ENCODE measurements around the gene SGCA.

Gene SGCA

GRCh38 chr17:50207792-50208567 is 42.2 kb downstream of the SGCA start:
- Histone ChIP-seq H3K36me3 (ENCODE audit: insufficient read depth, low read length) (no peaks in the 10 kb centered on the region), H3K9me3 (ENCODE audit: low read depth, low read length) (no peaks in the 10 kb centered on the region), H3K4me3 (no peak overlapping the region), H3K27ac (no peak overlapping the region), H3K9ac (ENCODE audit: insufficient read length) (no peak overlapping the region)
- no peak for DNase-seq (ENCODE audit: low read depth, low spot score)
- TF ChIP-seq POLR2AphosphoS5 (IDR thresholded peaks at IDR 0.05; ENCODE audit: borderline replicate concordance, low read depth, low read length) = no peak
- no peak for TF ChIP-seq FOXP2 (optimal IDR thresholded peaks at IDR 0.05; ENCODE audit: control extremely low read depth, extremely low read length, insufficient read depth)
- no peak for TF ChIP-seq EZH2 (IDR thresholded peaks at IDR 0.05)

GRCh38 chr17:50208611-50209061 is 42.8 kb downstream of the SGCA start:
- Histone ChIP-seq H3K27ac (no peak overlapping the region), H3K9ac (ENCODE audit: insufficient read length) (no peak overlapping the region), H3K36me3 (ENCODE audit: insufficient read depth, low read length) (no peaks in the 10 kb centered on the region), H3K4me3 (no peak overlapping the region), H3K9me3 (ENCODE audit: low read depth, low read length) (no peaks in the 10 kb centered on the region)
- DNase-seq (ENCODE audit: low read depth, low spot score) = no peak
- TF ChIP-seq FOXP2 (optimal IDR thresholded peaks at IDR 0.05; ENCODE audit: control extremely low read depth, extremely low read length, insufficient read depth) (no peak), POLR2AphosphoS5 (IDR thresholded peaks at IDR 0.05; ENCODE audit: borderline replicate concordance, low read depth, low read length) (no peak), EZH2 (IDR thresholded peaks at IDR 0.05) (no peak)

GRCh38 chr17:50209133-50209471 is 43.3 kb downstream of the SGCA start:
- H3K4me3 ChIP-seq = no peak overlapping the region
- TF ChIP-seq POLR2AphosphoS5 (IDR thresholded peaks at IDR 0.05; ENCODE audit: borderline replicate concordance, low read depth, low read length) = no peak
- no peak for TF ChIP-seq FOXP2 (optimal IDR thresholded peaks at IDR 0.05; ENCODE audit: control extremely low read depth, extremely low read length, insufficient read depth)
- no peak for TF ChIP-seq EZH2 (IDR thresholded peaks at IDR 0.05)
- H3K36me3 ChIP-seq (ENCODE audit: insufficient read depth, low read length) = no peaks in the 10 kb centered on the region
- H3K9me3 ChIP-seq (ENCODE audit: low read depth, low read length) = no peaks in the 10 kb centered on the region
- no peak overlapping the region for H3K9ac ChIP-seq (ENCODE audit: insufficient read length)
- 0 out of 2 replicates have a peak overlapping the region, but pooled peaks have one; percentile 32 for H3K27ac ChIP-seq
- no peak for DNase-seq (ENCODE audit: low read depth, low spot score)

- H3K9me3 ChIP-seq (ENCODE audit: low read depth, low read length) = no peaks in the 10 kb centered on the region
- H3K9ac ChIP-seq (ENCODE audit: insufficient read length) = no peak overlapping the region
- no peak for DNase-seq (ENCODE audit: low read depth, low spot score)
- TF ChIP-seq EZH2 (IDR thresholded peaks at IDR 0.05) (no peak), FOXP2 (optimal IDR thresholded peaks at IDR 0.05; ENCODE audit: control extremely low read depth, extremely low read length, insufficient read depth) (no peak), POLR2AphosphoS5 (IDR thresholded peaks at IDR 0.05; ENCODE audit: borderline replicate concordance, low read depth, low read length) (no peak)
- H3K4me3 ChIP-seq = no peak overlapping the region
- H3K27ac ChIP-seq = 0 out of 2 replicates have a peak overlapping the region, but pooled peaks have one; percentile 32
- H3K36me3 ChIP-seq (ENCODE audit: insufficient read depth, low read length) = no peaks in the 10 kb centered on the region
Observed at GRCh38 chr17:50209472-50210239, 43.9 kb downstream of the SGCA start.

DNA sequence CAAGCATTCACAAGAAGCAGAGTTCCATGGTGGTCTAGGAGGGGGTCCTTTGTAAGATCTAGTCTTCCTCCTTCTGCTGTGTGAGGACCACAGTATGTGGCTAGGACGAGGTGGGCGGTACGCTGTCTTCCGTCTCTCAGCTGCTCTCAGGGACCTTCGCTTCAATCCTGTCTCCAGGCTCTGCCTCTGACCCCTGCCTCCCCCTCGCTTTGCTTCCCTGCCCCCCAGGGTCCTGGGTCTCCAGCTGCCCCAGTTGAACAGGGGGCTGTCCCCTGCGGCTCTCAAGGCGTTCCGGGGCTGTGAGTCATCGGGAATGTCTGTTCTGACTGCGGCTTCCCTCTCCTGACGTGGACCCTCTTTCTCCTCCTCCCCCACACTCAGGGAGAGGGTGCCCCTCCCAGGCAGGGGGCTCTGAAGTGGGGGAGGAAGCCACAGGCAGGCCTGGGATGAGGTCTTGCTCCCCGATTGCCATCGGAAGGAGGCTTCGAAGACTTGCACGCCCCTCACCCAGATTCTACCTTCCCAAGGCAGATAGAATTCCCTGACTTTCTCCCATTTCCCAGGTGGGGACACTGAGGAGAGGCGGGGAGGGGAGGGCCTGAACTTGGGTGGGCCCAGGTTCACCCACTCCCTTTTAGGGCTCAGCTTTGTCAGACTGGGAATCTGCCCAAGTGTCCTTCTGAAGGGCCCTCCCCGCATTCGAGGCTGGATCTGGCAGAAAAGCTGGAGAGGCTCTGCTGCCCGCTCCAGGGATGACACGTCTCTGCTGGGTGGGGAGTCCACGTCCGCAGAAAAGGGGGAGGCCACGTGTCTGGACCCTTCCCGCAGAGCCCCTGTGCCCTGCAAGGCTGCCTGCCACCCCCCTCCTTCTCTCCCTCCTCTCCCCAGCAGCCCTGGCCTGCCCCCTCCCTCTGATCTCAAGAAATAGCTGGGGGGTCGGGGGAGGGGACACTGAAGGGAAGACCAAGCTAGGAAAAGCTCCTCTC is 44.7 kb downstream of the SGCA start:
- no peak overlapping the region for H3K27ac ChIP-seq

GRCh38 chr17:50211249-50212120 is 45.7 kb downstream of the SGCA start:
- no peak overlapping the region for H3K9ac ChIP-seq (ENCODE audit: insufficient read length)
- no peak overlapping the region for H3K4me3 ChIP-seq

More for the DNA sequence above, 44.7 kb downstream of the SGCA start:
- no peak for TF ChIP-seq EZH2 (IDR thresholded peaks at IDR 0.05)
- no peak for TF ChIP-seq POLR2AphosphoS5 (IDR thresholded peaks at IDR 0.05; ENCODE audit: borderline replicate concordance, low read depth, low read length)
- no peak for TF ChIP-seq FOXP2 (optimal IDR thresholded peaks at IDR 0.05; ENCODE audit: control extremely low read depth, extremely low read length, insufficient read depth)
- no peaks in the 10 kb centered on the region for H3K9me3 ChIP-seq (ENCODE audit: low read depth, low read length)
- no peak for DNase-seq (ENCODE audit: low read depth, low spot score)
- no peak overlapping the region for H3K9ac ChIP-seq (ENCODE audit: insufficient read length)
- no peaks in the 10 kb centered on the region for H3K36me3 ChIP-seq (ENCODE audit: insufficient read depth, low read length)
- no peak overlapping the region for H3K4me3 ChIP-seq

More at GRCh38 chr17:50211249-50212120, 45.7 kb downstream of the SGCA start:
- H3K36me3 ChIP-seq (ENCODE audit: insufficient read depth, low read length) = no peaks in the 10 kb centered on the region
- no peak overlapping the region for H3K27ac ChIP-seq
- DNase-seq (ENCODE audit: low read depth, low spot score) = no peak
- no peak for TF ChIP-seq FOXP2 (optimal IDR thresholded peaks at IDR 0.05; ENCODE audit: control extremely low read depth, extremely low read length, insufficient read depth)
- TF ChIP-seq EZH2 (IDR thresholded peaks at IDR 0.05) = no peak
- no peak for TF ChIP-seq POLR2AphosphoS5 (IDR thresholded peaks at IDR 0.05; ENCODE audit: borderline replicate concordance, low read depth, low read length)
- no peaks in the 10 kb centered on the region for H3K9me3 ChIP-seq (ENCODE audit: low read depth, low read length)
